H1 (cell line): ENCODE measurements around the gene SPIB. TPM values are rescaled to one million over a fixed set of nuclear protein-coding genes. Genes with fewer than 3 reads are reported as not detected.

Source experiments
- polyA plus RNA-seq, 7 experiments: library from polyadenylated mRNA; depleted of rRNA in 3 of 7; stranded (reverse) in 5 of 7; unstranded in 2 of 7; fragments of >200 nt in 5 of 7; fragments of 200-250 nt in 2 of 7; gene quantifications; 1 replicate in 5 of 7; 2 replicates in 1 of 7; 4 replicates in 1 of 7; pipeline versions ENCODE4 v1.2.1 to v1.2.3, GENCODE V29; 2011 to 2013; ENCODE audit warnings: missing spikeins in 2 of 7, mixed read lengths in 2 of 7
- total RNA-seq: library from RNA; stranded (reverse); fragmentation: NEBNext Ultra II Directional; extraction: Animal tissue kit (Norgen Biotek cat#: 25700); gene quantifications from 2 replicates; pipeline ENCODE4 v1.2.1, GENCODE V29; 2021

SPIB gene
- total and polyA plus RNA-seq, 2 of the 8 experiments (the other 6 are each of a cell fraction or from before 2014, with no cell fraction given): 11.1 to 17.4 TPM

Other genes starting within 250 kb of the SPIB start
- 25.7 and 28.6 TPM in 2 replicates for gene MYH14, start 215.3 kb upstream of the SPIB start, total RNA-seq
- 17.3 and 25.3 TPM in 2 replicates for gene MYH14, start 215.3 kb upstream of the SPIB start, polyA plus RNA-seq (2011; rRNA removed)
- 7.2 and 8.5 TPM in 2 replicates for gene KCNC3, start 89.6 kb upstream of the SPIB start, total RNA-seq
- 3.9 and 6.3 TPM in 2 replicates for gene KCNC3, start 89.6 kb upstream of the SPIB start, polyA plus RNA-seq (2011; rRNA removed)
- 0.71 and 1.1 TPM in 2 replicates for gene NAPSA, start 53.3 kb upstream of the SPIB start, total RNA-seq
- gene NAPSA, start 53.3 kb upstream of the SPIB start, polyA plus RNA-seq (2011; rRNA removed): 0.73 and 0.93 TPM in 2 replicates
- 40.3 and 41.4 TPM in 2 replicates for gene NR1H2, start 42.5 kb upstream of the SPIB start, total RNA-seq
- gene NR1H2, start 42.5 kb upstream of the SPIB start, polyA plus RNA-seq (2011; rRNA removed): 47.5 and 61.5 TPM in 2 replicates
- gene POLD1, start 34.6 kb upstream of the SPIB start, total RNA-seq: 141 and 149 TPM in 2 replicates
- 142 and 191 TPM in 2 replicates for gene POLD1, start 34.6 kb upstream of the SPIB start, polyA plus RNA-seq (2011; rRNA removed)
- 3.1 and 4.1 TPM in 2 replicates for gene MYBPC2, start 14.0 kb downstream of the SPIB start, total RNA-seq
- gene MYBPC2, start 14.0 kb downstream of the SPIB start, polyA plus RNA-seq (2011; rRNA removed): 1.8 and 2.7 TPM in 2 replicates
- gene EMC10, start 57.6 kb downstream of the SPIB start, total RNA-seq: 103 and 105 TPM in 2 replicates
- gene EMC10, start 57.6 kb downstream of the SPIB start, polyA plus RNA-seq (2011; rRNA removed): 77.6 and 107 TPM in 2 replicates
- 8.1 and 9.1 TPM in 2 replicates for gene GARIN5A, start 57.9 kb downstream of the SPIB start, total RNA-seq
- 18.5 and 31.5 TPM in 2 replicates for gene GARIN5A, start 57.9 kb downstream of the SPIB start, polyA plus RNA-seq (2011; rRNA removed)
- gene JOSD2, start 92.3 kb downstream of the SPIB start, total RNA-seq: 1.9 and 3.6 TPM in 2 replicates
- 5.6 and 6.6 TPM in 2 replicates for gene JOSD2, start 92.3 kb downstream of the SPIB start, polyA plus RNA-seq (2011; rRNA removed)
- not detected in 2 replicates for gene ASPDH, start 95.0 kb downstream of the SPIB start, total RNA-seq
- not detected in 2 replicates for gene ASPDH, start 95.0 kb downstream of the SPIB start, polyA plus RNA-seq (2011; rRNA removed)
- gene LRRC4B, start 149.5 kb downstream of the SPIB start, total RNA-seq: 11.5 and 13.4 TPM in 2 replicates
- 20.8 and 21.2 TPM in 2 replicates for gene LRRC4B, start 149.5 kb downstream of the SPIB start, polyA plus RNA-seq (2011; rRNA removed)
- 13.9 and 17.3 TPM in 2 replicates for gene SYT3, start 220.9 kb downstream of the SPIB start, total RNA-seq
- gene SYT3, start 220.9 kb downstream of the SPIB start, polyA plus RNA-seq (2011; rRNA removed): 6.7 and 12.7 TPM in 2 replicates
- 11.7 and 14.2 TPM in 2 replicates for gene C19orf81, start 230.5 kb downstream of the SPIB start, total RNA-seq
- gene C19orf81, start 230.5 kb downstream of the SPIB start, polyA plus RNA-seq (2011; rRNA removed): 13.0 and 22.0 TPM in 2 replicates